T-helper 2 cell treated with Interferon-gamma antibody and Interleukin-4, amounts not matched to agents 5 μg/mL and 100 μg/mL, for 36 hours (primary cell): Measurements from ENCODE around the gene MED9.

ENCODE experiments used
- DNase-seq: peaks from one replicate; pipeline ENCODE4 v3.0.0; 2021; ENCODE audit warnings: low spot score
- H3K27ac Mint-ChIP-seq: one replicate; pipeline ENCODE4 v1.8.0; 2021; ENCODE audit warnings: mild to moderate bottlenecking, mixed read lengths
- H3K27me3 Mint-ChIP-seq: one replicate; pipeline ENCODE4 v1.8.0; 2021; ENCODE audit warnings: low read depth, mixed read lengths
- H3K36me3 Mint-ChIP-seq: one replicate; pipeline ENCODE4 v1.8.0; 2021; ENCODE audit warnings: low read depth, mixed read lengths
- H3K4me1 Mint-ChIP-seq: one replicate; pipeline ENCODE4 v1.8.0; 2021; ENCODE audit warnings: low read depth, mixed read lengths
- H3K4me3 Mint-ChIP-seq: one replicate; pipeline ENCODE4 v1.8.0; 2022; ENCODE audit warnings: mild to moderate bottlenecking, moderate library complexity, mixed read lengths
- H3K9me3 Mint-ChIP-seq: one replicate; pipeline ENCODE4 v1.8.0; 2021; ENCODE audit warnings: mixed read lengths

The MED9 gene

GRCh38 chr17:17497845-17498520 is 21.2 kb downstream of the MED9 start:
- Mint-ChIP-seq H3K27me3 (peaks cover 20% of the 10 kb centered on the region), H3K36me3 (peaks cover 3% of the 10 kb centered on the region), H3K4me3 (no peak overlapping the region), H3K27ac (no peak overlapping the region), H3K9me3 (no peaks in the 10 kb centered on the region), H3K4me1 (peaks cover 8% of the 10 kb centered on the region)
- DNase-seq = no peak

- no peaks in the 10 kb centered on the region for H3K36me3 Mint-ChIP-seq
- no peaks in the 10 kb centered on the region for H3K9me3 Mint-ChIP-seq
- H3K4me3 Mint-ChIP-seq = no peak overlapping the region
- no peak overlapping the region for H3K27ac Mint-ChIP-seq
- no peak for DNase-seq
- peaks cover 17% of the 10 kb centered on the region for H3K27me3 Mint-ChIP-seq
- peaks cover 8% of the 10 kb centered on the region for H3K4me1 Mint-ChIP-seq
Measured at GRCh38 chr17:17498606-17499301, 22.0 kb downstream of the MED9 start.

- peaks cover 11% of the 10 kb centered on the region for H3K27me3 Mint-ChIP-seq
- H3K9me3 Mint-ChIP-seq = no peaks in the 10 kb centered on the region
- peaks cover 8% of the 10 kb centered on the region for H3K4me1 Mint-ChIP-seq
- no peak overlapping the region for H3K27ac Mint-ChIP-seq
- no peak for DNase-seq
- no peak overlapping the region for H3K4me3 Mint-ChIP-seq
- H3K36me3 Mint-ChIP-seq = no peaks in the 10 kb centered on the region
Measured at GRCh38 chr17:17499402-17500145, 22.8 kb downstream of the MED9 start.

GRCh38 chr17:17500999-17501605 is 24.3 kb downstream of the MED9 start:
- Mint-ChIP-seq H3K9me3 (no peaks in the 10 kb centered on the region), H3K27me3 (no peaks in the 10 kb centered on the region), H3K36me3 (no peaks in the 10 kb centered on the region), H3K4me1 (peaks cover 3% of the 10 kb centered on the region), H3K4me3 (no peak overlapping the region), H3K27ac (no peak overlapping the region)
- no peak for DNase-seq

GRCh38 chr17:17502741-17503565 is 26.2 kb downstream of the MED9 start:
- H3K4me1 Mint-ChIP-seq = no peaks in the 10 kb centered on the region
- no peak overlapping the region for H3K27ac Mint-ChIP-seq
- no peaks in the 10 kb centered on the region for H3K36me3 Mint-ChIP-seq
- no peak overlapping the region for H3K4me3 Mint-ChIP-seq
- DNase-seq = no peak
- H3K27me3 Mint-ChIP-seq = no peaks in the 10 kb centered on the region
- H3K9me3 Mint-ChIP-seq = no peaks in the 10 kb centered on the region

DNA sequence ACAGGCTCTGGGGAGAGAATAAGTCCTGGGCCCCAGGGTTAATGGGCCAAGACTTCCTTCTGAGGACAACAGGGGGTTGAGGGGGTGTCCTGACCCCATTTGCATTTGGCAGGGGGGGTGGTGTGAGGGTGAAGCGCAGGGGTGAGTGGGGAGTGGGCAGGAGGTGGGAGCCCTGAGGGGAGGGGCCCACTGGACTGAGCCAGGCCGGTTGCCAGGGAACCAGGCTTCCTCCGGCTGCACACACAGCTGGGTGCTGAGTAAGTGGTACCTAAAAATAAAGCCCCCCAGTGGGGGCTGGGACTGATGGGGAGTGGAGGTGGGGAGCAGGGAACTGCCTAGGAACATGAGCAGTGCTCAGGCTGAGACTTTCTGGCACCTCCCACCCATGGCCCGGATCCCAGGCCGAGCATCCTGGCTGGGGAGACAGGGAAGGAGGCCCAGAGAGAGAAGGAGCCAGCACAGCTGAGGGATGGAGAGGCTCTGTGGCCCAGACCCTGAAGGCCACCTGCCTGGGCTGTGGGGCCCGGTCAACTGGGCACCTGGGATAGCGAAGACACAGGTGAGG is 26.8 kb downstream of the MED9 start:
- Mint-ChIP-seq H3K9me3 (no peaks in the 10 kb centered on the region), H3K4me1 (no peaks in the 10 kb centered on the region), H3K4me3 (no peak overlapping the region), H3K36me3 (no peaks in the 10 kb centered on the region), H3K27ac (no peak overlapping the region), H3K27me3 (no peaks in the 10 kb centered on the region)
- no peak for DNase-seq

- Mint-ChIP-seq H3K4me1 (no peaks in the 10 kb centered on the region), H3K36me3 (no peaks in the 10 kb centered on the region), H3K9me3 (no peaks in the 10 kb centered on the region), H3K27ac (no peak overlapping the region), H3K4me3 (no peak overlapping the region), H3K27me3 (no peaks in the 10 kb centered on the region)
- no peak for DNase-seq
Measured at GRCh38 chr17:17504341-17505140, 27.7 kb downstream of the MED9 start.

GRCh38 chr17:17505151-17505550 is 28.4 kb downstream of the MED9 start:
- Mint-ChIP-seq H3K4me3 (no peak overlapping the region), H3K4me1 (no peaks in the 10 kb centered on the region), H3K9me3 (no peaks in the 10 kb centered on the region), H3K27me3 (no peaks in the 10 kb centered on the region), H3K36me3 (no peaks in the 10 kb centered on the region), H3K27ac (no peak overlapping the region)
- DNase-seq = no peak

DNA sequence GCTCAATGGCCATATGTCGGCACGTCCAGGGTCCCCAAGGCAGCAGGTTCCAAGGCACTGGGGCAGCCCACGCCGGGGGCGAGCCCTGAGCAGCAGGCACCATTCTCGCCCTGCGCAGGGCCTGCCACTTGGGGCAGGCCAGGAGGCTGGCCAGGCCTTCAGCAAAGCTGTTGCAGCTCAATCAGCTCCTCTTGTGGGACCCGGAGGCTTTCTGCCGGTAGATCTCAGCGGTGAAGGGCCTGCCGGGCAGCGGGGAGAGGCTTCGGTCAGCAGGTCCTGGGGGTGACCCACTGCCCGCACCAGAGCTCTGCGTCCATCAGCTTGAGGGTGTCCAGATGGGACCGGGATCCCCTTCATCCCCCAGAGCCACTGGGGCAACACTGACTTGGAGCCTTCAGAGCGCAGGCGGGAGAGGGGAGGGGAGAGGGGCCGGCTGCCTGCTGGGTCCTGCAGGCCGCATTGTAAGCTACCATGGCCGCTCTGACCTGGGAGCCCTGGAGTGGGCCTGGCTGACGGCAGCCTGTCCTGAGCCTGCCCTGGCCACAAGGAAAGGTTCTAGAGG is 28.9 kb downstream of the MED9 start:
- no peak overlapping the region for H3K4me3 Mint-ChIP-seq
- no peaks in the 10 kb centered on the region for H3K27me3 Mint-ChIP-seq
- no peaks in the 10 kb centered on the region for H3K4me1 Mint-ChIP-seq
- no peak for DNase-seq
- H3K9me3 Mint-ChIP-seq = no peaks in the 10 kb centered on the region
- no peak overlapping the region for H3K27ac Mint-ChIP-seq
- no peaks in the 10 kb centered on the region for H3K36me3 Mint-ChIP-seq

GRCh38 chr17:17506181-17506741 is 29.5 kb downstream of the MED9 start:
- no peaks in the 10 kb centered on the region for H3K4me1 Mint-ChIP-seq
- DNase-seq = no peak
- no peak overlapping the region for H3K4me3 Mint-ChIP-seq
- no peak overlapping the region for H3K27ac Mint-ChIP-seq
- H3K9me3 Mint-ChIP-seq = no peaks in the 10 kb centered on the region
- no peaks in the 10 kb centered on the region for H3K36me3 Mint-ChIP-seq
- H3K27me3 Mint-ChIP-seq = no peaks in the 10 kb centered on the region

DNA sequence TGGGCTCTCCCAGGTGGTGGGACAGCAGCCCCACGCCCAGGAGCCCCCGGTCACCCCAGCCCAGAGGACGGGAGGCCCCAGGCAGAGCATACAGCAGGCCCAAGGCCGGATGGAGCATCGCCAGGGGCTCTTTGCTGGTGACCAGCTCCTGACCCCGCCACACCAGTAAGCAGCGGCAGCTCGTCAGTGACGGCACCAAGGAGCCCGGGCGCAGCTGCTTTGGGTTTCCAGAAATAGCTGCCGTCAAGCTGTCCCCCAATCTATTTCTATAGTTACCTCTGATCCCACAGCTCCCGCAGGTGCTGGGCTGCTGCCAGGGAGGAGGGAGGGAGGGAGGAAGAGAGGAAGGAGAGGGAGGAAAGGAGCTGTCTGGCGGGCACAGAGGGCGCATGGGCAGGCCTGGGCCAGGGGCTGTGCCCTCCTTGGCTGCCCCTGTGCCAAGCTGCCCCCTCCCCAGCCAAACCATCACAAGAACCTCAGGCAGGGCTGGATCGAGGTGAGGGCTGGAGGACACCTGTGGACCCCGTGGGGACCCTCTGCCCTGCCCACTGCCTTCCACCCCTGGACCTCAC is 30.2 kb downstream of the MED9 start:
- no peaks in the 10 kb centered on the region for H3K9me3 Mint-ChIP-seq
- no peaks in the 10 kb centered on the region for H3K36me3 Mint-ChIP-seq
- H3K27me3 Mint-ChIP-seq = no peaks in the 10 kb centered on the region
- H3K27ac Mint-ChIP-seq = no peak overlapping the region
- DNase-seq = no peak
- no peak overlapping the region for H3K4me3 Mint-ChIP-seq
- no peaks in the 10 kb centered on the region for H3K4me1 Mint-ChIP-seq

DNA sequence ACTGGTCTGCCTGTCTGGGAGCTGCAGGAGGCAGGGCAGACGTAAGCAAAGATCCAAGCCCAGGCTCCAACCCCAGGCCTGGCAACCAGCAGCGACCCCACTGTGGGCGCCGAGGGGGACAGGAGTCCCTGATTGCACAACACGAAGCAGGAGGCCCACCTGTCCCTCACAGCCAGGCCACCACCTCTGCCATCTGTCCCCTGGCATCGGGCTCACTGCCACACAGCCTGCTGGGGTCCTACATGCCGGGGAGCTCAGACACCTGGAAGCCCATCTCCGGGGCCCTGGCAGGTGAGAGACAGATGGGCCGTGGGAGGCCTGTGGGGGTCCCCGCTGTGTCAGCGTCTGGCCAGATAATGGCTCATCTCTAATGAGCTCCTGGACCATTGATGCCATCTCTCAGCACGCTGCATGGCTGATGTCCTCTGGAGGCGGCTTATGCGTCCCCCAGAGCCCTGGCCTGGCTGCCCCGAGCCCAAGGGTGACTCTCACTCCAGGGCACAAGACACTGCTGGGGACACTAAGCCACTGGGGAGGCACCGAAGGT is 30.7 kb downstream of the MED9 start:
- no peaks in the 10 kb centered on the region for H3K9me3 Mint-ChIP-seq
- no peak overlapping the region for H3K27ac Mint-ChIP-seq
- no peak overlapping the region for H3K4me3 Mint-ChIP-seq
- no peaks in the 10 kb centered on the region for H3K4me1 Mint-ChIP-seq
- DNase-seq = no peak
- no peaks in the 10 kb centered on the region for H3K27me3 Mint-ChIP-seq
- H3K36me3 Mint-ChIP-seq = no peaks in the 10 kb centered on the region
